GM12872 (cell line): ENCODE measurements around the gene WDR70.

Experiments
- TF ChIP-seq, protein P1 (sequence below): IDR thresholded peaks from 3 replicates; pipeline ENCODE4 v1.5.1; 2011; ENCODE audit warnings: low read depth, mild to moderate bottlenecking, low read length, moderate library complexity; ENCODE audit not compliant: insufficient read depth

WDR70 gene

GRCh38 chr5:37786862-37787519 is 407.9 kb downstream of the WDR70 start:
- TF ChIP-seq, protein P1, sequence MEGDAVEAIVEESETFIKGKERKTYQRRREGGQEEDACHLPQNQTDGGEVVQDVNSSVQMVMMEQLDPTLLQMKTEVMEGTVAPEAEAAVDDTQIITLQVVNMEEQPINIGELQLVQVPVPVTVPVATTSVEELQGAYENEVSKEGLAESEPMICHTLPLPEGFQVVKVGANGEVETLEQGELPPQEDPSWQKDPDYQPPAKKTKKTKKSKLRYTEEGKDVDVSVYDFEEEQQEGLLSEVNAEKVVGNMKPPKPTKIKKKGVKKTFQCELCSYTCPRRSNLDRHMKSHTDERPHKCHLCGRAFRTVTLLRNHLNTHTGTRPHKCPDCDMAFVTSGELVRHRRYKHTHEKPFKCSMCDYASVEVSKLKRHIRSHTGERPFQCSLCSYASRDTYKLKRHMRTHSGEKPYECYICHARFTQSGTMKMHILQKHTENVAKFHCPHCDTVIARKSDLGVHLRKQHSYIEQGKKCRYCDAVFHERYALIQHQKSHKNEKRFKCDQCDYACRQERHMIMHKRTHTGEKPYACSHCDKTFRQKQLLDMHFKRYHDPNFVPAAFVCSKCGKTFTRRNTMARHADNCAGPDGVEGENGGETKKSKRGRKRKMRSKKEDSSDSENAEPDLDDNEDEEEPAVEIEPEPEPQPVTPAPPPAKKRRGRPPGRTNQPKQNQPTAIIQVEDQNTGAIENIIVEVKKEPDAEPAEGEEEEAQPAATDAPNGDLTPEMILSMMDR: no peak

DNA sequence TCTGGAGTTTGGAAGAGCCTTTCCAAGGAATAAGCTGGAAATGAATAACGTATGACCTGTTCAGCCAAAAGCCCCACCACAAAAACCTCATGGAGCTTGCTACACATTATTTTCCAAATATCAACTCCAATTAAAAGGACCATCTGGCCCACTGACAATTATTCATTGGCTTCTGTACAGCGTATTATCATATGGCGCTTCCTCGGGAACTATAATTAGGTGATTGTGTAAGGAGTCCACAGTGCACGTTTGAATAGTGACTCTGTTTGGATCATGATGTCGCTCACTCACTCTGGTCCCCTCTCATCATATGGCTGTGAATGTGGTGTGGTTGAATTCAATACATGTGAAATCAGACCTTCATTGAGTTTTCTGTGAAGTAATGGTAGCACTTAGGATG is 408.6 kb downstream of the WDR70 start:
- TF ChIP-seq, protein P1: no peak

GRCh38 chr5:37789991-37790390 is 410.9 kb downstream of the WDR70 start:
- TF ChIP-seq, protein P1: no peak

DNA sequence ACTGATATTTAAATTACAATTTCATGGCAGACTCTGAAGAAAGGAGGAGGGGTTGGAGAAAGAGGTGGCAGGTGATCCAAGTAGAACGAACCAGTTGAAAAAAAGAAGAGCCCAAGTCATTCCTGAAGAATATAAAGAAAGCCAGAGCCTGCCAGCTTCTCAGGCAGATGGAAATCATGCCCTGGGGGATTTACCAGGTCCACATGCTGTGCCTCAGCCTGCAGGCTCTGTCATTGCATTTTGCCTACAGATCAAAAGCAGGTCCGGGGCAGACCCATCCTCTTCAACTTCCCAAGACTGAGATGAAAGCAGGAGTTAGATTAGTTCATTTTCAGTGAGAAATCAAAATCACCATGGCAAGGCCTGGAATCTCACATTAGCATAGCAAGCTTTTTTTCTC is 412.2 kb downstream of the WDR70 start:
- TF ChIP-seq, protein P1: no peak

DNA sequence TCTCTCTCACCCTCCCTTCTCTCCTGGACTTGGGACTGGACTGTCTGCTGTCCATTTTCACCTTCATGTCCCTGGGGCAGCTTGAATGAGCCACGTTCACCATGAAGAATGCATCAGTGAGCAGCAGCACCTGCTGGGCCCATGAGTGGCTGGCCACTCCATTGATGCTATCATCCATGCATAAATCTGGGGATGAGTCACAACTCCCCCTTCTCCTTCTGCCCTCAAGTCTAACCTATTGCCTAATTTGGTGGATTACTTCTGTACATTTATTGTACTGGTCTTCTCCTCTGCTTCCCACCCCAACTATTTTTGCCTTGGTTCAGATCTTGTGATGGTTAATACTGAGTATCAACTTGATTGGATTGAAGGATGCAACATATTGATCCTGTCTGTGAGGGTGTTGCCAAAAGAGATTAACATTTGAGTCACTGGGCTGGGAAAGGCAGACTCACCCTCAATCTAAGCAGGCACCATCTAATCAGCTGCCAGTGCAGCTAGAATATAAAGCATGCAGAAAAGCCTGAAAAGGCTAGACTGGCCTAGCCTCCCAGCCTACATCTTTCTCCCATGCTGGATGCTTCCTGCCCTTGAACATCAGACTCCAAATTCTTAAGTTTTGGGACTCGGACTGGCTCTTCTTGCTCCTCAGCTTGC is 414.0 kb downstream of the WDR70 start:
- TF ChIP-seq, protein P1: no peak

GRCh38 chr5:37799865-37800421 is 420.8 kb downstream of the WDR70 start:
- TF ChIP-seq, protein P1: no peak

DNA sequence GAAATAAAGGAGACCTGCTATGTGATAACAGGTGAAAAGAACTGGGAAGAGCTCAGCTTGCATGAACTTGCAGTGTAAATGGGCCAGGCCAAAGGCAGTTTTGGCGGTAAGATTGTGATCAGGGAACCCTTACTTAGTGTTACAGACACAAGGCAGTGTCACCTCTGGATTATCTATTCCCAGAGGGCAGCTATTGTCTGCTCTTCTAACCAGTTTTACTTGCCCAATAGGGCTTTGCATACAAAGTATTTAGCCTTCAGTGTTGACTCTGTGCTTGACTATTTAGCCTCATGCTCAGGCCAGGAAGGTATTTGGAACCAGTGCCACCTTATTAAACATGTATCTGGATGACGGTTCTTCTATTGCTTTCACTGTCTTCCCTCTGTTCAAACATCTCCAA is 422.4 kb downstream of the WDR70 start:
- TF ChIP-seq, protein P1: no peak
